ENCODE data around the gene LMOD1.
A peak's percentile ranks its signal among the peaks of the same experiment; 100 is the strongest.

LMOD1 gene

GRCh38 chr1:201890223-201890622 is 56.1 kb downstream of the LMOD1 start:
- DNase-seq (ENCODE audit: insufficient read length, low spot score) (no peak), FAIRE-seq (no peak)
- no peak for TF ChIP-seq SPI1 (IDR thresholded peaks at IDR 0.05; ENCODE audit: low read depth, low read length)
- no peak for TF ChIP-seq TAF1 (IDR thresholded peaks at IDR 0.05; ENCODE audit: low read depth, low read length)
- no peak for TF ChIP-seq POLR2AphosphoS5 (IDR thresholded peaks at IDR 0.05; ENCODE audit: low read depth, low read length)
- no peak for TF ChIP-seq PAX5 (IDR thresholded peaks at IDR 0.05; ENCODE audit: insufficient read depth, low read length, severe bottlenecking)
- TF ChIP-seq POU2F2 (IDR thresholded peaks at IDR 0.05; ENCODE audit: low read depth, low read length) = no peak
- TF ChIP-seq POLR2A (IDR thresholded peaks at IDR 0.05; ENCODE audit: low read depth, low read length) = no peak

- FAIRE-seq = no peak
- no peak for TF ChIP-seq POLR2AphosphoS5 (IDR thresholded peaks at IDR 0.05; ENCODE audit: low read depth, low read length)
- no peak for TF ChIP-seq SPI1 (IDR thresholded peaks at IDR 0.05; ENCODE audit: low read depth, low read length)
- TF ChIP-seq POU2F2 (IDR thresholded peaks at IDR 0.05; ENCODE audit: low read depth, low read length) = no peak
- TF ChIP-seq TAF1 (IDR thresholded peaks at IDR 0.05; ENCODE audit: low read depth, low read length) = no peak
- TF ChIP-seq POLR2A (IDR thresholded peaks at IDR 0.05; ENCODE audit: low read depth, low read length) = no peak
- TF ChIP-seq PAX5 (IDR thresholded peaks at IDR 0.05; ENCODE audit: insufficient read depth, low read length, severe bottlenecking) = no peak
- no peak for DNase-seq (ENCODE audit: insufficient read length, low spot score)
These were observed 57.0 kb downstream of the LMOD1 start for GRCh38 chr1:201889090-201889968.

GRCh38 chr1:201888282-201889089 is 57.9 kb downstream of the LMOD1 start, which contains the start of gene SHISA4:
Gene SHISA4 (plus strand): TSS chr1:201888898. CDS start chr1:201888995, 97 bp downstream.
- FAIRE-seq (no peak), DNase-seq (ENCODE audit: insufficient read length, low spot score) (peak; percentile 47)
- no peak for TF ChIP-seq POLR2AphosphoS5 (IDR thresholded peaks at IDR 0.05; ENCODE audit: low read depth, low read length)
- TF ChIP-seq SPI1 (IDR thresholded peaks at IDR 0.05; ENCODE audit: low read depth, low read length) = no peak
- no peak for TF ChIP-seq TAF1 (IDR thresholded peaks at IDR 0.05; ENCODE audit: low read depth, low read length)
- TF ChIP-seq POU2F2 (IDR thresholded peaks at IDR 0.05; ENCODE audit: low read depth, low read length) = no peak
- TF ChIP-seq POLR2A (IDR thresholded peaks at IDR 0.05; ENCODE audit: low read depth, low read length) = no peak
- TF ChIP-seq PAX5 (IDR thresholded peaks at IDR 0.05; ENCODE audit: insufficient read depth, low read length, severe bottlenecking) = no peak

- no peak for FAIRE-seq
- no peak for TF ChIP-seq POLR2AphosphoS5 (IDR thresholded peaks at IDR 0.05; ENCODE audit: low read depth, low read length)
- TF ChIP-seq PAX5 (IDR thresholded peaks at IDR 0.05; ENCODE audit: insufficient read depth, low read length, severe bottlenecking) = no peak
- no peak for TF ChIP-seq POLR2A (IDR thresholded peaks at IDR 0.05; ENCODE audit: low read depth, low read length)
- no peak for TF ChIP-seq TAF1 (IDR thresholded peaks at IDR 0.05; ENCODE audit: low read depth, low read length)
- no peak for TF ChIP-seq POU2F2 (IDR thresholded peaks at IDR 0.05; ENCODE audit: low read depth, low read length)
- no peak for TF ChIP-seq SPI1 (IDR thresholded peaks at IDR 0.05; ENCODE audit: low read depth, low read length)
- DNase-seq (ENCODE audit: insufficient read length, low spot score) = no peak
These were observed 59.1 kb downstream of the LMOD1 start for GRCh38 chr1:201887116-201887866.

DNA sequence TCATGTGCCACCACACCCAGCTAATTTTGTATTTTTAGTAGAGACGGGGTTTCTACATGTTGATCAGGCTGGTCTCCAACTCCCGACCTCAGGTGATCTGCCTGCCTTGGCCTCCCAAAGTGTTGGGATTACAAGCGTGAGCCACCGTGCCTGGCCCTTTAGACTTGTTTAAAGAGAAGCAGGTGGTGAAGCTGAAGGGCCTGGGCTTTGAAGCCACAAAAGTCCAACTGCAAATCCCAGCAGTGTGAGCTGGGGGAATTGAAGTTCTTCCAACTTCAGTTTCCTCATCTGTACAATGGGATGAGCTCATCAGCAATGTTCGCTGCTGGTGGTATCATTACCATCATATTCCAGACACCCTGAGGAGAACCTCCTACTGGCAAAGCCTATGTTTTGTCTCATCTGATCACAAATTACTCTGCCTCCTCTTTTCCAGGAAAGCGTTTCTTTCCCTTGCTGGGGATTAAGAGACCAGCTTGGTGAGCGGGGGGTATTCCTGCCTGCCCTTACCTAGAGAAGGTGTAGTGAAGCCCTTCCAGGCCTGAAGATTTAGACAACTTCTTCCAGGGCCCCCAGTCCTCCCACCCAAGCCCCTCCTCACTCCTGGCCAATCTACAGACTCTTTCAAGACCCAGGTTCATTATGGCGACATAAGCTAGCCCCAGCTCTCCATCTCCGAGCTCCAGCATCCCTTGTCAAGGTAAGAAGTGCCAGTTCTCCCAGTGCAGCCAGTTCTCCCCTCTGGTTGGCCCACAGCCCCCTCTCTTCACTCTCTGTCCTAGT is 60.1 kb downstream of the LMOD1 start:
- DNase-seq (ENCODE audit: insufficient read length, low spot score) = no peak
- FAIRE-seq = no peak
- TF ChIP-seq POLR2AphosphoS5 (IDR thresholded peaks at IDR 0.05; ENCODE audit: low read depth, low read length) = no peak

DNA sequence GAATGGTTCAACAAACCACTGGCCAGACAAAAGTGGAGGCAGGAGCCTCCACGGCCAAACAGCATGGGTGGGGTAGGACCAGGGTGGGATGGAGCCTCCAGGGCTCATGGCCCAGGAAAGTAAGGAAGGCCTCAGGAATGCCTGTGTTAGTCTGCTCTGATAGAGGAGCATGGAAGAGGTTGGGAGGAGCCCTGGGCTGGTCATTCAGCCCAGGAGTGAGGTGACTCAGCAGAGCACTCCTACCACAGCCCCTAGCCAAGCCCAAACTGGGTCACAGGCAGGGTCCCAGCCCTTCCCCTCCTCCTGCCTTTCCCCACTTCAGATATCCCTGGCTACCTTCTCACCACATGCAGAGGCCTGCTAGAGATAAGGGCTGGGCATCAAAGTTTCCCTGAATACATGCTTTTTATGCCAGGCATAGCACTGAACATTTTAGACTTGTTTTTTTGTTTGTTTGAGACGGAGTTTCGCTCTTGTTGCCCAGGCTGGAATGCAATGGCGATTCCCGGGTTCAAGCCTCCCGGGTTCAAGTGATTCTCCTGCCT is 60.7 kb downstream of the LMOD1 start:
- DNase-seq (ENCODE audit: insufficient read length, low spot score) (no peak), FAIRE-seq (no peak)
- TF ChIP-seq TAF1 (IDR thresholded peaks at IDR 0.05; ENCODE audit: low read depth, low read length) (no peak), SPI1 (IDR thresholded peaks at IDR 0.05; ENCODE audit: low read depth, low read length) (no peak), POLR2AphosphoS5 (IDR thresholded peaks at IDR 0.05; ENCODE audit: low read depth, low read length) (no peak), POLR2A (IDR thresholded peaks at IDR 0.05; ENCODE audit: low read depth, low read length) (no peak), POU2F2 (IDR thresholded peaks at IDR 0.05; ENCODE audit: low read depth, low read length) (no peak), PAX5 (IDR thresholded peaks at IDR 0.05; ENCODE audit: insufficient read depth, low read length, severe bottlenecking) (no peak)

DNA sequence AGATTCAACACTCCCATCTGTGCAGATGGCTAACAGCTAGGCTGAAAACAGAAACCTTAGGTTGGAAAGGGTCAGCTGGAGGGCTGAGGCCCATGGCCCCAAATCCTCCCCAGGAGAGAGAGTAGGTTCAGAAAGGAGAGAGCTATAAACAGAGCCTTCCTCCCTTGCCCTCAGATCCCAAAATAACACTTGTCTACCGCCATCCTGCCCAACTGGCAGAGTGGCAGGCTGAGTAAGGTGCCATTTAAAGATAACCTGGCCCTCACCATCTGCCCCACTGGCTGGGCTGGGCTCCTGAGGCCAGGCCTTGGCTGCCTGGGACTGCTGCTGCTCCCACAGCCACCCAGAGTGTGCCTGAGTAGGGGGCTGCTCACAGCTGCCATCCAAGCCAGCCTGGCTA is 61.9 kb downstream of the LMOD1 start:
- TF ChIP-seq PAX5 (IDR thresholded peaks at IDR 0.05; ENCODE audit: insufficient read depth, low read length, severe bottlenecking) = no peak
- FAIRE-seq = peak; percentile 23
- no peak for DNase-seq (ENCODE audit: insufficient read length, low spot score)

GRCh38 chr1:201883786-201884185 is 62.6 kb downstream of the LMOD1 start:
- peak; percentile 52 for FAIRE-seq
- TF ChIP-seq SPI1 (IDR thresholded peaks at IDR 0.05; ENCODE audit: low read depth, low read length) (peak; percentile 66), POLR2AphosphoS5 (IDR thresholded peaks at IDR 0.05; ENCODE audit: low read depth, low read length) (no peak), POU2F2 (IDR thresholded peaks at IDR 0.05; ENCODE audit: low read depth, low read length) (no peak)
- DNase-seq (ENCODE audit: insufficient read length, low spot score) = no peak
